MG63 (cell line): ENCODE data around the gene PRSS56. TPM values are rescaled to one million over a fixed set of nuclear protein-coding genes. Genes with fewer than 3 reads are reported as not detected.
A peak's percentile ranks its signal among the peaks of the same experiment; 100 is the strongest.

Source experiments
- DNase-seq: peaks from one replicate; pipeline ENCODE4 v3.0.0-alpha.2; 2020
- H3K27me3 ChIP-seq: fragments of 250-450 bp; sonication (Bioruptor Pico); 2 replicates; pipeline ENCODE4 v1.5.1; 2020; ENCODE audit warnings: mild to moderate bottlenecking, moderate library complexity
- H3K36me3 ChIP-seq: fragments of 250-450 bp; sonication (Bioruptor Pico); 2 replicates; pipeline ENCODE4 v1.5.1; 2020; ENCODE audit warnings: mild to moderate bottlenecking, moderate library complexity
- H3K4me3 ChIP-seq: fragments of 250-450 bp; sonication (Bioruptor Pico); 2 replicates; pipeline ENCODE4 v1.5.1; 2020; ENCODE audit warnings: mild to moderate bottlenecking, moderate library complexity
- H3K9me3 ChIP-seq: fragments of 250-450 bp; sonication (Bioruptor Pico); 2 replicates; pipeline ENCODE4 v1.5.1; 2020; ENCODE audit warnings: mild to moderate bottlenecking, moderate library complexity
- total RNA-seq: library from RNA; depleted of rRNA; stranded (reverse); fragments of >200 nt; shearing (Covaris generic); gene quantifications from 2 replicates; pipeline ENCODE4 v1.2.3, GENCODE V29; 2014; ENCODE audit warnings: low replicate concordance

The PRSS56 gene
- total RNA-seq, 1 experiment from 2014 or later: not detected

- H3K36me3 ChIP-seq: no peaks in the 10 kb centered on the region
- no peaks in the 10 kb centered on the region for H3K27me3 ChIP-seq
- no peaks in the 10 kb centered on the region for H3K9me3 ChIP-seq
- no peak for DNase-seq
- no peak overlapping the region for H3K4me3 ChIP-seq
These were observed 7.6 kb upstream of the PRSS56 start for GRCh38 chr2:232512602-232513001.

- Histone ChIP-seq H3K27me3 (no peaks in the 10 kb centered on the region), H3K9me3 (no peaks in the 10 kb centered on the region), H3K4me3 (no peak overlapping the region), H3K36me3 (no peaks in the 10 kb centered on the region)
- no peak for DNase-seq
These were observed 6.8 kb upstream of the PRSS56 start for GRCh38 chr2:232513353-232513752.

- no peak for DNase-seq
- H3K4me3 ChIP-seq: no peak overlapping the region
- no peaks in the 10 kb centered on the region for H3K9me3 ChIP-seq
- no peaks in the 10 kb centered on the region for H3K27me3 ChIP-seq
- H3K36me3 ChIP-seq: no peaks in the 10 kb centered on the region
These were observed 4.5 kb upstream of the PRSS56 start for GRCh38 chr2:232515639-232516038.

DNA sequence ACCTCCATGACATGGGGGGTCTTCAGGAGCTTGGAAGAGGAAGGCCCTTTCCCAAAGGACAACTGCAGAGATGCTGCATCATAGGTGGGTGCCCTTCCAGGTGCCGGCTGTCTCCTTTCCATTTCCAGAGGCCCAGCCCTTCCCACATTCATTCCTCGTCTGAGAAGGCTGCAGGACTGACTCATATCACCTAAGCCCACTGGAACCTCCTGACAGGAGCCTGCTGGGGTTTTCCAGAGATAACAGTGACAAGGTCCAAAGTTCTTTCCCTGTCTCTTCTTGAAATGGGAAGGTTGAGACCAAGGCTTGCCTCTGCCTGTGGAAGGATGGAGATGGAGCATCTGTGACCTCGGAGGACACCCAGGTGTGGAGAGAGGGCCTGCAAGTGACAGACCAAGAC, 3.6 kb upstream of the PRSS56 start:
- Histone ChIP-seq H3K36me3 (no peaks in the 10 kb centered on the region), H3K4me3 (no peak overlapping the region), H3K27me3 (no peaks in the 10 kb centered on the region), H3K9me3 (no peaks in the 10 kb centered on the region)
- DNase-seq: no peak

- no peak for DNase-seq
- peaks cover 17% of the 10 kb centered on the region for H3K27me3 ChIP-seq
- no peaks in the 10 kb centered on the region for H3K9me3 ChIP-seq
- no peak overlapping the region for H3K4me3 ChIP-seq
- no peaks in the 10 kb centered on the region for H3K36me3 ChIP-seq
These were observed 1.3 kb upstream of the PRSS56 start for GRCh38 chr2:232518844-232519243.

GRCh38 chr2:232520489-232520888, 301 bp downstream of the PRSS56 start:
- H3K9me3 ChIP-seq: no peaks in the 10 kb centered on the region
- DNase-seq: no peak
- no peak overlapping the region for H3K4me3 ChIP-seq
- no peaks in the 10 kb centered on the region for H3K36me3 ChIP-seq
- H3K27me3 ChIP-seq: peaks cover 20% of the 10 kb centered on the region

DNA sequence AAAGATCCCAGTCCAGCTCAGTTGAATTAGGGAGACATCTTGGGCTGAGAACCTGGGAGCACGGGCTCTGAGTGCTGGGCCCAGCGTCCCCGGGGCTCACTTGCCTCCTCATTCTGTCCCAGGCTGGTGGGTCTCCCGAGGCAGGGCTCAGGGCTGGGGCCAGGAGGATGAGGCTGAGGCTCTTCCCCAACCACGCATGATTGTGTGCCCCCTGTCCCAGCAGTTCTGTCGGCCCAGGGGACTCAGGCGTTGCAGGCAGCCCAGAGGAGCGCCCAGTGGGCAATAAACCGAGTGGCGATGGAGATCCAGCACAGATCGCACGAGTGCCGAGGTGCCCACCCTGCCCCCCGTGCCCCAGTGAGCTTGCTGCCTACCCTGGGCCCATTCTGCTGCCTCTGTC, 910 bp downstream of the PRSS56 start:
- no peaks in the 10 kb centered on the region for H3K36me3 ChIP-seq
- no peak for DNase-seq
- H3K27me3 ChIP-seq: peaks cover 20% of the 10 kb centered on the region
- H3K4me3 ChIP-seq: no peak overlapping the region
- H3K9me3 ChIP-seq: no peaks in the 10 kb centered on the region

GRCh38 chr2:232521959-232522622, 1.9 kb downstream of the PRSS56 start:
- DNase-seq: peak; percentile 41
- no peak overlapping the region for H3K4me3 ChIP-seq
- no peaks in the 10 kb centered on the region for H3K36me3 ChIP-seq
- no peaks in the 10 kb centered on the region for H3K9me3 ChIP-seq
- H3K27me3 ChIP-seq: peaks cover 20% of the 10 kb centered on the region

GRCh38 chr2:232522623-232523401, 2.6 kb downstream of the PRSS56 start:
- peaks cover 20% of the 10 kb centered on the region for H3K27me3 ChIP-seq
- no peaks in the 10 kb centered on the region for H3K9me3 ChIP-seq
- no peak overlapping the region for H3K4me3 ChIP-seq
- DNase-seq: no peak
- H3K36me3 ChIP-seq: no peaks in the 10 kb centered on the region

DNA sequence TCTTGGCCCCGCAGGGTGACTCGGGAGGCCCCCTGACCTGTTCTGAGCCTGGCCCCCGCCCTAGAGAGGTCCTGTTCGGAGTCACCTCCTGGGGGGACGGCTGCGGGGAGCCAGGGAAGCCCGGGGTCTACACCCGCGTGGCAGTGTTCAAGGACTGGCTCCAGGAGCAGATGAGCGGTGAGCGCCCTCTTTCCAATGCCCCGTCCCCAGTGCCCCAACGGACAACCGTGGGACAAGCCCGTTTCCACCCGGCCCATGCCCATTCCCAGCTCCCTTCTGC, 3.2 kb downstream of the PRSS56 start:
- Histone ChIP-seq H3K9me3 (no peaks in the 10 kb centered on the region), H3K4me3 (no peak overlapping the region), H3K36me3 (no peaks in the 10 kb centered on the region), H3K27me3 (peaks cover 20% of the 10 kb centered on the region)
- DNase-seq: no peak

GRCh38 chr2:232523682-232524597, 3.8 kb downstream of the PRSS56 start:
- H3K9me3 ChIP-seq: no peaks in the 10 kb centered on the region
- H3K4me3 ChIP-seq: peak overlapping the region; percentile 25
- DNase-seq: peak; percentile 40
- peaks cover 20% of the 10 kb centered on the region for H3K27me3 ChIP-seq
- no peaks in the 10 kb centered on the region for H3K36me3 ChIP-seq

DNA sequence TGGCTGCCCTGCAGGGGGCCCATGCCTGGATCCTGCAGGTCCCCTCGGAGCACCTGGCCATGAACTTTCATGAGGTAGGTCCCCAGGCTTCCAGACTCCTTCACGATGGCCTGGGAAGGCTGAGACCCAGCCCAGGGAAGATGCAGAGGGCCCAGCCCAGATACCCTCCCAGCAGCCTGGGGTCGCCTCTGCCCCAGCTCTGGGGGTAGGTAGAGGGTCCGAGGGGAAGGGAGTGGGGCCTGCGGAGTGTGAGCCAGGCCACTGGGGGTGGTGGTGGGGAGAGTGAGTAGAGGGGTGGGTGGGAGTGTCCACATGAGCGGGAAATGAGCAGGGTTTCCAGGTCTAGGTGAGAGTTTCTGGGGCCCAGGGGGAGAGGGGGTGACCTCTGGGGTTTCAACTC, 4.6 kb downstream of the PRSS56 start:
- peaks cover 20% of the 10 kb centered on the region for H3K27me3 ChIP-seq
- no peak overlapping the region for H3K4me3 ChIP-seq
- H3K9me3 ChIP-seq: no peaks in the 10 kb centered on the region
- DNase-seq: no peak
- H3K36me3 ChIP-seq: no peaks in the 10 kb centered on the region

- no peak overlapping the region for H3K4me3 ChIP-seq
- DNase-seq: no peak
- H3K27me3 ChIP-seq: peaks cover 20% of the 10 kb centered on the region
- H3K36me3 ChIP-seq: no peaks in the 10 kb centered on the region
- H3K9me3 ChIP-seq: no peaks in the 10 kb centered on the region
These were observed 5.0 kb downstream of the PRSS56 start for GRCh38 chr2:232525199-232525598.

DNA sequence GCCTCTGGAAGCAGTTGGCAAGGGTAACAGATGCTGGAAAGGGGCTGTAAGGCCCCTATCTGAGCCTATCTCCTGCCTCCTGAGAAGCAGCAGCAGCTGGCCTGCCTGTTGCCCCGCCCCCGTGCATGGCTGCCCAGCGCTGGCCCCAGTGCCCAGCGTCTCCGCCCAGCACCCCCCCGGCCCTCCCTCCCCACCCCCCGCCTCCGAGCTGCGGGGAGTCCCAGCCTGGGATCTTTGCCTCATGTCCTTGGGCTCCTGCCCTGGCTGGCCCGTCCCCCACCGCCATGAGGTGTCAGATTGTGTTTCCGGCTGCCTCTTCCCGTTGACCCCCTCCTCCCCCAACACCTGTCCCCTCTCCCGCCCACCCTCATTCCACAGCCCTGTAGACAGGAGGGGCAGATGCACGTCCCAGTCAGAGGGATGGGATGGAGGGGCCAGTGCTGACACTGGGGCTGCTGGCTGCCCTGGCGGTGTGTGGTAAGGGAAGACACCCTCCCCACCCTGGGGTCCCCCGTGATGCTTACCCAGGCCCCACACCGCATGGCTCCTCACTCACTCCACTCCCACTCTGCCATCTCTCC, 5.7 kb downstream of the PRSS56 start, which contains the start of gene CHRND:
CHRND (plus strand) TSS at position 370 of the 581 bp plus-strand sequence; CDS start at position 426, 56 bp downstream.
- Histone ChIP-seq H3K9me3 (no peaks in the 10 kb centered on the region), H3K27me3 (peaks cover 20% of the 10 kb centered on the region), H3K36me3 (no peaks in the 10 kb centered on the region), H3K4me3 (no peak within 1 kb of the TSS)
- DNase-seq: no peak

DNA sequence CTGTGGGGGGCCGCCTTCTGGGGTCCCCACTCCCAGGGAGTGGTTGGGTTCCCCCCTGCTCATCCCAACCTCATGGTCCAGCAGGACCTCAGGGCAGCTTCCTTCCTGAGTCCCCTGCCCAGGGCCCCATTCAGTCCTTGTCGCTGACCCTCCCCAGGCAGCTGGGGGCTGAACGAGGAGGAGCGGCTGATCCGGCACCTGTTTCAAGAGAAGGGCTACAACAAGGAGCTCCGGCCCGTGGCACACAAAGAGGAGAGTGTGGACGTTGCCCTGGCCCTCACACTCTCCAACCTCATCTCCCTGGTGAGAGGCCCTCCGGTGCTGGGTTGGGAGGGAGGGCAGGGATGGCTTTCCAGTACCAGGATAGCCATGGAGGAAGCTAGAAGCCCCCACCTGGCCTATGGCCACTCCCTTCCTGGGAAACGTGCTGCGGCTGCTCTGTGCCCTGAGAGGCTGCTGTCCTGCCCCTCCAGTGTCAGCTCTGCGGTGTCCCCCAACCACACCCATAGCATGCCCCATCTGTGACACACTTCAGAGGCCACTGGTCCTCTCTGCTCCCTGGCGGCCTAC, 6.3 kb downstream of the PRSS56 start:
- no peaks in the 10 kb centered on the region for H3K9me3 ChIP-seq
- no peak for DNase-seq
- H3K4me3 ChIP-seq: no peak overlapping the region
- H3K27me3 ChIP-seq: peaks cover 20% of the 10 kb centered on the region
- no peaks in the 10 kb centered on the region for H3K36me3 ChIP-seq

DNA sequence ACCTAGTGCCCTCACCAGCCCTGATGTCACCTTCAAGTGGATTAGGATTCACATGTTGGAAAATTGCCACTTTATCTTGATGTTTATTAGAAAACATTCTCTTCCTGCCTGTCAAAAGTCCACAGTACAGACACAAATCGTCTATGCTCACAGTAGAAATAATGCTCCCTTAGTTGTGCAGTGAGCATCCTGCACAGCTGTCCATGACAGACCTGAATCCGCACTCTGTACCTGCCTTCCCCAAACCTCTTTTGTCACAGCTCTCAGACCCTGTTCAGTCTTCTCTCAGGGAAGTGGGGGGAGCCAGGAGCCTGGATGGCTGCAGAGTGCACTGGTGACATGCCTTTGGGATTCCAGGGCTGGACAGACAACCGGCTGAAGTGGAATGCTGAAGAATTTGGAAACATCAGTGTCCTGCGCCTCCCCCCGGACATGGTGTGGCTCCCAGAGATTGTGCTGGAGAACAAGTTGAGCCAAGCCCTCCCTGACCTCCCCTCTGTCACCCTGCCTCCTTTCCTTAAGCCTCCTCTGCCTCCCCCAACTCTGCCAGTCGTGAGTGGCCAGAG, 7.8 kb downstream of the PRSS56 start:
- H3K4me3 ChIP-seq: no peak overlapping the region
- H3K27me3 ChIP-seq: peaks cover 12% of the 10 kb centered on the region
- no peaks in the 10 kb centered on the region for H3K36me3 ChIP-seq
- no peak for DNase-seq
- H3K9me3 ChIP-seq: no peaks in the 10 kb centered on the region
